Fibroblast of pulmonary artery (primary cell): ENCODE measurements around the gene SIM1.

Source experiments
- DNase-seq: peaks from one replicate; pipeline ENCODE4 v3.0.0-alpha.2; 2010; ENCODE audit warnings: low read depth
- H3K4me3 ChIP-seq: replicated peaks from 2 replicates; pipeline ENCODE4 v1.5.1; 2011; ENCODE audit warnings: low read depth, mild to moderate bottlenecking, control low read depth, low read length, moderate library complexity
- CTCF ChIP-seq: IDR thresholded peaks from 2 replicates; pipeline ENCODE4 v1.5.1; 2011; ENCODE audit warnings: mild to moderate bottlenecking, control low read depth, low read length, inconsistent platforms; ENCODE audit errors: missing control alignments

Gene SIM1

GRCh38 chr6:100455230-100456124 lies 9.2 kb downstream of the SIM1 start:
- TF ChIP-seq CTCF: no peak
- no peak overlapping the region for H3K4me3 ChIP-seq
- DNase-seq: no peak

- no peak for TF ChIP-seq CTCF
- DNase-seq: no peak
- no peak overlapping the region for H3K4me3 ChIP-seq
Measured at GRCh38 chr6:100454551-100455229, 10.0 kb downstream of the SIM1 start.

GRCh38 chr6:100453701-100454521 lies 10.8 kb downstream of the SIM1 start:
- no peak for TF ChIP-seq CTCF
- H3K4me3 ChIP-seq: no peak overlapping the region
- no peak for DNase-seq

GRCh38 chr6:100452998-100453397 lies 11.7 kb downstream of the SIM1 start:
- no peak for DNase-seq
- no peak overlapping the region for H3K4me3 ChIP-seq
- no peak for TF ChIP-seq CTCF

GRCh38 chr6:100451577-100451976 lies 13.1 kb downstream of the SIM1 start:
- DNase-seq: no peak
- H3K4me3 ChIP-seq: no peak overlapping the region
- TF ChIP-seq CTCF: no peak

- no peak for DNase-seq
- H3K4me3 ChIP-seq: no peak overlapping the region
- no peak for TF ChIP-seq CTCF
Measured at GRCh38 chr6:100449239-100449691, 15.5 kb downstream of the SIM1 start.
